HG03097 (cell line): Measurements from ENCODE around the gene SHLD3.
"Not testable (repeated sequence)": the region's sequence is repeated elsewhere in the genome, so short reads cannot be mapped to it uniquely, and the experiment has no call there.

Experiments used
- ATAC-seq: cut with Tn5 transposase; IDR thresholded peaks from one replicate; pipeline ENCODE4 v1.9.1; 2021; ENCODE audit not compliant: unreplicated experiment, low FRiP score

Gene SHLD3

DNA sequence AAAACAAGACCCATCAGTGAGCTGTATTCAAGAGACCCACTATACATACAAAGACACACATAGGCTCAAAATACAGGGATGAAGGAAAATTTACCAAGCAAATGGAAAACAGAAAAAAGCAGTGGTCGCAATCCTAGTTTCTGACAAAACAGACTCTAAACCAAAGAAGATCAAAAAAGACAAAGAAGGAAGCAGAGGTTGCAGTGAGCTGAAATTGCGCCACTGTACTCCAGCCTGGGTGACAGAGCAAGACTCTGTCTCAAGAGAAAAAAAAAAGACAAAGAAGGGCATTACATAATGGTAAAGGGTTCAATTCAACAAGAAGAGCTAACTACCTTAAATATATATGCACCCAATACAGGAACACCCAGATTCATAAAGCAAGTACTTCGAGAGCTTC is 51.2 kb downstream of the SHLD3 start:
- ATAC-seq = not testable (repeated sequence)
